Fibroblast of upper back skin (primary cell): ENCODE data around the gene FBXO34.
A peak's percentile ranks its signal among the peaks of the same experiment; 100 is the strongest.
"Not testable (repeated sequence)": the region's sequence is repeated elsewhere in the genome, so short reads cannot be mapped to it uniquely, and the experiment has no call there.

Source experiments
- DNase-seq: peaks from one replicate; pipeline ENCODE4 v3.0.0-alpha.2; 2013

The FBXO34 gene

DNA sequence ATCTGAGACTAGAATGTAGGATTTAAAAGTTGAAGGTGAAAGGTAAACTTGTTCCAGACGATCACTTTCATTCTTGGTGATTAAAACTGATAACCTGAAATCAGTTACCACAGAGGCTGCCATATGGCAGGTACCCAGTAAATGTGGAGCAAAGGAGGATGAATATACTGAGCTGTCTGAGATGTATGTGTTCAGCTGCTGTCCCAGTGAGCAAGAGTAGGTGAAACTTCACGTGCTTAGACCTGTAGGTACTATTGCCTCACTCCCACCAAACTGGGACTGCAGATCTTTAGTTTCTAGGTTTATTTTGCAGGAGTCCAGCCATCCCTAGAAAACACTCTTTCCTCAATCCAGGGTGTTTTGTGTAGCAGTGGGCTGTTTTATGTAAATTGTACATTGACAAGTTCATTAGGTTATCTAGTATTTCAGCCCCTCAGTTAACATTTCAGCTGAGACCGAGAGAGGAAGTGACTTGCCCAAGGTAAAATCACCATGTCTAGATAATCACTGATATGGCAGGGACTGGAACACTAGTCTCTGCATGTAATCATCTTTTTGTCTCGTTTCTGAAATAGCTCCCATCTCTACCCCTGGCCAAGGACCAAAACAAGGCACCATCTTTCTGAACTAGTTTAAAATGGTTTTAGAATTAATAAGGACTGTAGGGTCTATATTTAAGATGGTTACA, 77.7 kb downstream of the FBXO34 start:
- no peak for DNase-seq

DNA sequence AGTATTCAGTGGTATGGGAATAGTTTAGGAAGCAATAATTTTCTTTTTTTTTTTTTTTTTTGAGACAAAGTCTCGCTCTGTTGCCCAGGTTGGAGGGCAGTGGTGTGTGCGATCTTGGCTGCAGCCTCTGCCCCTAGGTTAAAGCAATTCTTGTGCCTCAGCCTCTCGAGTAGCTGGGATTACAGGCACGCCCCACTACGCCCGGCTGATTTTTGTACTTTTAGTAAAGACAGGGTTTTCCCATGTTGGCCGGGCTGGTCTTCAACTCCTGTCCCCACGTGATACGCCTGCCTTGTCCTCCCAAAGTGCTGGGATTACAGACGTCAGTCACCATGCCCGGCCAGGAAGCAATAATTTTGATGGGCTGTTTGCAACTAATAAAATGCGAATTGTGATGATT, 78.3 kb downstream of the FBXO34 start:
- DNase-seq, result no peak

DNA sequence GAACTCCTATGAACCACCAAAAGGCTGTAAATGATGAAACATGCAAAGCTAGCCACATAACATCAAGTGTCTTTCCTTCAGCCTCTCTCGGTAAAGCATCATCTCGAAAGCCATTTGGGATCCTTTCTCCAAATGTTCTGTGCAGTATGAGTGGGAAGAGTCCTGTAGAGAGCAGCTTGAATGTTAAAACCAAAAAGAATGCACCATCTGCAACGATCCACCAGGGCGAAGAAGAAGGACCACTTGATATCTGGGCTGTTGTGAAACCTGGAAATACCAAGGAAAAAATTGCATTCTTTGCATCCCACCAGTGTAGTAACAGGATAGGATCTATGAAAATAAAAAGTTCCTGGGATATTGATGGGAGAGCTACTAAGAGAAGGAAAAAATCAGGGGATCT, 79.2 kb downstream of the FBXO34 start:
- no peak for DNase-seq

DNA sequence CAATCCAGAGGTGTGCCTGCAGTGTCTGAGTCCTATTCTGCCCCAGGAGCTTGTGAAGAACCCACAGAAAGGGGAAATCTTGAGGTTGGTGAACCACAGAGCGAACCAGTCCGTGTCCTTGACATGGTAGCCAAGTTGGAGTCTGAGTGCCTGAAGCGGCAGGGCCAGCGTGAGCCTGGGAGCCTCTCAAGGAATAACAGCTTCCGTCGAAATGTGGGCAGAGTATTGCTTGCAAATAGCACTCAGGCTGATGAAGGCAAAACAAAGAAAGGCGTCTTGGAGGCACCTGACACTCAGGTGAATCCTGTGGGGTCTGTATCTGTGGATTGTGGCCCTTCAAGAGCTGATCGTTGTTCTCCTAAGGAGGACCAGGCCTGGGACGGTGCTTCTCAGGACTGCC, 79.9 kb downstream of the FBXO34 start:
- DNase-seq, result no peak

DNA sequence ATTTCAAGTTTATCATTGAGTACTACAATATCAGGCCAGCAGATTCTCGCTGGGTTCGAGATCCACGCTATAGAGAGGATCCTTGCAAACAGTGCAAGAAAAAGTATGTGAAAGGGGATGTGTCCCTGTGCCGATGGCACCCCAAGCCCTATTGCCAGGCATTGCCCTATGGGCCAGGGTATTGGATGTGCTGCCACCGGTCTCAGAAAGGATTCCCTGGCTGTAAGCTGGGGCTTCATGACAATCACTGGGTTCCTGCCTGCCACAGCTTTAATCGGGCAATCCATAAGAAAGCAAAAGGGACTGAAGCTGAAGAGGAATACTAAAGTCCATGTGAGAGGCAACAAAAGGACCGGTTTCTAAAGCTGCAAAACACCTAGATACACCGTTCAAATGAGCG, 81.0 kb downstream of the FBXO34 start:
- no peak for DNase-seq

DNA sequence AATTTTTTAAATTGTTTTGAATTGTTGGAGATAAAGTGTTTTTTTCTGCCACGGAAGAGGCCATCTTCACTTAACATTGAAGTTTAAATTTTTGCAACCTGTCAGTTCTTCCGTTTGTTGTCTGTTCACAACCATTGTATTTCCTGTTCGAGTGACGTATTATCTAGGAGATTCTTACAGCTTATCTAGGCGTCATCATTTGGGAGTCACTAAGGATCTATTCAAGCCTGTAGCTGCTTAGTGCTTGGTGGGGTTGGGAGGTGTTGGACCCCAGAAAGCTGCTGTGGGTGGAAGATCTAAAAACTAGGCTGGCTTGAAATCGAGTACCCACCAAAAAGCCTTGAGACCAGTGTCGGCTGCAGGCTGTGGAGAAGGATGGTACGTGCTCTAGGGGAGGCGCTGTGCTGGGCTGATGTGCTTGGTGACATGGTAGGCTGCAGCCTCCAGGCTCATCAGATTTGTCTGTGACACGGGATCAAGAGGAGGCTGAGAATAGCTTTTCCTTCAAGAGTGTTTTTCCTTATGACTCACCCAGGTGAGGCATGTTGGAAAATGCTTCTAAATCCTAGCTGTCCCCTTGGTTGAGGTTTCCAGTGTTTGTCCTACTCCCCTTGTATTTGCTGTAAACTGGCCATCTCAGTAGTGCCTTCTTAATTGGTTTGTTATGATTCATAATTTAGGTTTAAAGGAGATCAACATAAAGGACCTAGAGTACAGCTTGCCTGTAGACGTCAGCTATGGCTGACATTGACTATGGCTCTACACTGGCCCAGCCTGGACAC, 82.7 kb downstream of the FBXO34 start:
- no peak for DNase-seq

DNA sequence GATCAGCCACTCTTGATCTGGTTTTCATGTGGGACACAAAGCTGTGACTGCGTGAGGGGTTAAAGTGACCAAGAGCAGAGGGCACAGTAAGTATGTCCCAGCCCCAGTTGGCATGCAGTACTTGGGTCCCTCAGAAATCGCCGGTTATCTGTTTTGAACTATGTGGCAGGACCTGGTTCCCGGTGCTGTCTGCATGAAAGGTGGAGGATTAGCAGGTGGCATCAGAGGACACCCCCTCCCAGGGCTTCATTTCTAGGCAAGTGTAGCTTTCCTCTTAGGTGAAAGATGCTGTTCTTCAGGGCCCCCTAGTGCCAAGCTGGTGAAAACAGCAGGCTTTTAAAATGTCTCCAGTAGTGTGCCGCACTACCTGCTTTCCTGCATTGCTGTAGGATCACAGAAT, 83.3 kb downstream of the FBXO34 start:
- DNase-seq, result peak; percentile 45

DNA sequence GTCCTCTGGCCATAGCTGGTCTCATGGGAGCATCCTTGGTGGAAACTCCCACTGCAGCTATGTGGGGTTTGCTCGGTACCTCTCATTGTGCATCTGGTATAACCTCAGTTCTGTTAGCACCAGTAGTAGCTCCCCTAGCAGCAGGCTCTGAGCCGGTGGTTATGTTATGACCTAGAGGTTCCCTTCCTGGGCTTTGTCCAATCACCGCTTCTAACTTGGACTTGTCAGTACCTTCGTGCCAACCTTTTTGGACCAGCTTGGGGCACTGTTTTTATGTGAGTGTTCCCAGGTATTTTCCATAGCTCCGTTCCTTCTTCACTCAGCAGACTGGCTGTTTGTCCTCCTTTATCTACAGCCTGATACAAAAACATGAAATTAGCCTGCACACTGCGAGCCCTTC, 84.7 kb downstream of the FBXO34 start:
- DNase-seq, result no peak

DNA sequence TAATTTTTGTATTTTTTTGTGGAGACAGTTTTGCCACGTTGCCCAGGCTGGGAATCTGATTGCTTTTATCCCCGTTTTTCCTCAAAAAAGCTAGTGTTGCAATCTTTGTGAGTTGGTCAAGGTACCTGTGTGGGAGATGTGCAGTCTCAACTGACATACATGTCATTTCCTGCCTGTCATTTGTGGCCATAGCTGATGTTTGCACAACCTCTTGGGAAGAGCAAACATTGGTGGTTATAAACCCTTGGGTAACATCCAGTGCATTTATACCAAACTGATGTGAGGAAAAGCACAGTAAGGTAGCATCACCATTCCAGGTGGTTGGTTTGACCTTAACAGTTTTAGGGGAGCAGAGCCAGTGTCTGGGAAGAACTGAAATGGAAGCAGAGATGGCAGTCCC, 85.7 kb downstream of the FBXO34 start:
- no peak for DNase-seq

DNA sequence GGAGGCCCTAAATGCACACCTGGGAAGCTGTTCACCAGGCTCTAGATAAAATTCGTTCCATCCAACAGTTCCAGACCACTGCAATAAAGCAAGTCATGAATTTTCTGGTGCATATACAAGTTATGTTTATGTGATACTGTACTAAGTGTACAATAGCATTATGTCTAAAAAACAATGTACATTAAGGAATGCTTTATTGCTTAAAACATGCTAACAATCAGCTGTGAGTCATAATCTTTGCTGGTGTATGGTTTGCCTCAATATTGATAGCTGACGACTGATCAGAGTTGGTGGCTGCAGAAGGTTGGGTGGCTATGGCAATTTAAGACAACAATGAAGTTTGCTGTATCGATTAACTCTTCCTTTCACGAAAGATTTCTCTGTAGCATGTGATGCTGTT, 88.1 kb downstream of the FBXO34 start:
- DNase-seq, result no peak

DNA sequence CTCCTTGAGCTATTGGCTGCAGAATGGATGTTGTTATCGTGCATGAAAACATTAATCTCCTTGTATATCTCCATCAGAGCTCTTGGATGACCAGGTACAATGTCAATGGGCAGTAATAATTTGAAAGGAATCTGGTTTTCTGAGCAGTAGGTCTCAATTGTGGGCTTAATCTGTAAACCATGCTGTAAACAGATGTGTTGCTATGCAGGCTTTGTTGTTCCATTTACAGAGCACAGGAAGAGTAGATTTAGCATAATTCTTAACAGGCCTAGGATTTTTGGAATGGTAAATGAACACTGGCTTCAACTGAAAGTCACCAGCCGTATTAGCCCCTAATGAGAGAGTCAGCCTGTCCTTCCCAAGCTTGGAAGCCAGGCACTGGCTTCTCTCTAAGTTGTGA, 90.0 kb downstream of the FBXO34 start:
- DNase-seq, result no peak

DNA sequence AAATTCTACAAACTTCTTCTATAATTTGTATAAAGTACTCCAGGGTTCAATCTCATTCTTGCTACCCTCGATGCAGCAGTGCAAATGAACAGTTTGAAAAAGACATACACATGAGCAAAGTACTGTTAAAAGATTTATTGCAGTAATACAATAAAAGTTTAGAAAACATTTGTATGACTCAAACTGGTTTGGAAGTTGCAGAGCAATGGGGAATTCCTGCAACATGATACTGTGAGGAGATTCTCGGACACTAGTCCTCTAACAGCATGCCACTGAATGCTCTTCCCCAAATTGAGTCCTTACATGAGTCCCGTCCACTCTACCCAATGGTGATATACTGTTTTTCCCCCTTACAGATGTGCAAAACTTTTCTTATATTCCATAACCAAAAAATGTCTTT, 95.0 kb downstream of the FBXO34 start:
- DNase-seq, result peak; percentile 33

DNA sequence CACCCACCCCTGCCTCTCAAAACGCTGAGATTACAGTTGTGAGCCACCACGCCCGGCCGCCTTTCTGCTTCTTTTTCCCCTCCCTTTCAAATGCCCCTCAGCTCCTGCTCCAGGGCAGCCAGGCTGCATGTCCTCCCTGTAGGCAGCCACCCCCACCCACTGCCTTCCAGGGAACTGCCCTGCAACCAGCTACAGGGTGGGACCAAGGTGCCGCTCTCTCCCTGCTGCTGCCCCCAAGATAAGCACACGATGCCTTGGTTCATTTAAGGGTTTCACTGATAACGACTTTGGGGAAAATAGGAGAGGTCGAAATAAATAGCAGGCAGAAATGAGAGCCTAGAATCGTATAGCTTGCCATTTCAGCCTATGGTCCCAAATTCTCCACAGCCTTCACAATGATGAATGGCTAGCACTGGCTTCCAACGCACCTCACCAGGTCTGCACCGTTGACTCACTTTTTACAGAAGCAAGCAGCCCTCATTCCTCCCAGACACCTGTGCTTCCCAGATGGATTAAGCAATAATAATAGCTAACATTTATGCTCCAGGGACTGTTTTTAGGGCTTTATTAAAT, 99.7 kb downstream of the FBXO34 start:
- no peak for DNase-seq

DNA sequence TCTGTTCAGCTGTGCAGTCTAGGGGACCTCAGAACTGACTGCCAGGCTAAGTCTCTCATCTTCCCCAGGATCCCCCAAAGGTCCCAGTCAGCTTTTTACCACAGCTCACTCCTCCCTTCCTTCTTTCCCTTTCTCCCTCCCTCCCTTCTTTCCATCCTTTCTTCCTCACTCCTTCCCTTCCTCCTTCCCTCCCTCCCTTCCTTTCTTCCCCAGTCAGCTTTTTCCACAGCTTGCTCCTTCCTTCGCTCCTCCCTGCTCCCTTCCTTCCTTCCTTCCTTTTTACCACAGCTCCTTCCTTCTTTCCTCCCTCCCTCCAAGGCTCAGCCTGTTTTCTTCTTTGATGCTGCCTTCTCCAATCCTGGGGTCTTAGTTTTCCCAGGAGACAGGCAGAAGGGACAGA, 101.2 kb downstream of the FBXO34 start:
- DNase-seq, result no peak

DNA sequence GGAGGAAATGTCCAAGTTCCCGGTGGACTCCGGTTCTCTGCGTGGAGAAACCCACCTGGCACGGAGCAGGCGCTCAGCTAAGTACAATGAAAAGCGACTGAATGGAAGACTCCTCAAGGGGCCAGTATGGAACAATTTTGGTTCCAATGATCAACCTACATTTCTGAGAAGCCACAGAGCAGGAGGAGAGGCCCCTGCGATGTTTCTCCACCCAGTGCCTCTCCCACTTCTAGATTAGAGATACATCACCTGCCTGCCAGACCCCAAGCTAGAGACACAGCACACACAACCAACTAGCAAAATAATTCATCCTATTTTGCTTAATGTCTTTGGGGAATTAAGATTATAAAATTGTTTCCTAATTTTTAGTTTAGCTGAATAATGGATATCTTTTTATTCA, 101.6 kb downstream of the FBXO34 start:
- no peak for DNase-seq

DNA sequence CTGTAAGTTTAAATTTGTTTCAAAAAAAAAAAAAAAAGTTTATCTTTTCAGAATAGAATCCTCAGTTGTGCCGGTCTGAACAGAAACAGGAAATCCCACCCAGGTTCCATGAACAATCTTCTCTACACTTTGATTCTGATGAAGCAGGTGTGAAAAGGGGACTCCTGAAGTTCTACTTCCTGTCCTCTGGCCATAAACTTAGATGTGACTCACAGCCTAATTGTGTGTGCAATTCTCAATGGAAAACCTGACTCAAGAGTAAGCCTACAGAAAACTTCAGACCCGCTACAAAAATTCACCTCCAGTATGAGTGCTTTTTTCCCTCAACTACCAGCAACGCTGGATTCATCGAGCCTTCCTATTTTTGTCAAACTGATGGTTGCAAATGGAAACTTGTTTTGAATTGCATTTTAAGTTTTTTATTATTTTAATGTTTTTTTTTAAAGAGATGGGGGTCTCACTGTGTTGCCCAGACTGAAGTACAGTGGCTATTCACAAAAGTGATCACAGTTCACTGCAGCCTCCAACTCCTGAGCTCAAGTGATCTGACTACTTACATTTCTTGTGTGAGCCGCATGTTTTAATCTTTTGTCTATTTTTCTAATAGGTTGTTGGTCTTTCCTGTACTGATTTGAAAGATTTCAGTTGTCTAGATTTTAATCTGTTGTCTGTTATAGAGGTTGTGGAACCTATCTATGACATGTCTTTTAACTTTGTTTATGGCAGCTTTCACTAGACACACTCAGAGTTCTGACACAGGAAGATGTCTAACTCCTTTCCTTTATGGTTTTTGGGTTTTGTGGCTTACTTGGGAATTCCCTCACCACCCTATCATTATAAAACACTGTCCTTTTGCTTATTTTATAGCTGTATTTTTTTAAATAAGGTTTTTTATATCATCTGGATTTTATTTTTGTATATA, 102.8 kb downstream of the FBXO34 start:
- peak; percentile 35 for DNase-seq

DNA sequence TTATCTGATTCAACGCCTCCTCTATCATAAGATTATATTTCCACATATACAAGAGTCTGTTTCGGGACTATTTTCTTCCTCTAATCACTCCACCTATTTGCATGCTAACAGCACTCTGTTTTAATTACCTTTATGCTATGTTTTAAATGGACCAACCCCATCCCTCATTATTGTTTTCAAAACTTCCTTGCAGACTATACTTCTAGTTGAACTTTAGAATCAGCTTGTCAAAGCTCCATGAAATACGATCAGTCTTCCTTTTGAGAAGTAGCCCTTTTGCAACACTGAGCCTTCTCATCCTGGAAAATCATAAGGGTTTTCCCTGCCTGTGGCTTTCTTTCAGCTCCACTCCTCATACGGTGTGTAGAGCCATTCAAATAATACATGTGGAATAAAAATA, 103.5 kb downstream of the FBXO34 start:
- DNase-seq, result no peak

DNA sequence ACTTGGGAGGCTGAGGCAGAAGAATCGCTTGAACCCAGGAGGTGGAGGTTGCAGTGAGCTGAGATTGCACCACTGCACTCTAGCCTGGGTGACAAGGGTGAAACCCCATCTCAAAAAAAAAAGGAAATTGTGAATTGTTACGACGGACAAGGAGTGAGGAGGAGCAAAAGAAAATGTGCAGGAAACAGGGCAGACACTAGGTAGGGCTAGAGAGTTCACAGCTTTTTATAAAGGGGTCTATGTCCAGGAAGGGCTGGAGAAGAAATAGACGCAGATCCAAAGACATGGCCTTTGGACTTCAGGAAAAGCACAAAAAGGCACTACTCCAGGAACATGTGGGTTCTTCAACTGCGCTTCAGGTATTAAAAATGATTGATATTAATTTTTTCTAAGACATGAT, 106.0 kb downstream of the FBXO34 start:
- no peak for DNase-seq

DNA sequence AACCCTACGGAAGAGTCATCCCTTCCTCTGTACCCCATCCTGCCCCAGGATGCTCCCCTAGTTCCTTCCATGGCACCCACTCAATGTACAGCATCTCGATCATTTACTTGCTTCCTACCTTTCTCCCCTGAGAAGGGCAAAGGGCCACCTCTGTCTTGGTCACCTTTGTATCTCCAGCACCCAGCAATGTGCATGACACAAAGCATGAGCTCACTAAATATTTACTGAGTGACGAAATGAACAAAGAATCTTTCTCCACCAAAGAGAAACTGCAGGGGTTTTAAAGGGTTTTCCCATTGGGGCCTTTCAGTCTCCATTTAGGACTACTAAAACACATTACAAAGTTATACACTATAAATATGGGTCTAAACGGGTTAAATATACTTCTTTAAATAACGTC, 109.8 kb downstream of the FBXO34 start:
- no peak for DNase-seq

DNA sequence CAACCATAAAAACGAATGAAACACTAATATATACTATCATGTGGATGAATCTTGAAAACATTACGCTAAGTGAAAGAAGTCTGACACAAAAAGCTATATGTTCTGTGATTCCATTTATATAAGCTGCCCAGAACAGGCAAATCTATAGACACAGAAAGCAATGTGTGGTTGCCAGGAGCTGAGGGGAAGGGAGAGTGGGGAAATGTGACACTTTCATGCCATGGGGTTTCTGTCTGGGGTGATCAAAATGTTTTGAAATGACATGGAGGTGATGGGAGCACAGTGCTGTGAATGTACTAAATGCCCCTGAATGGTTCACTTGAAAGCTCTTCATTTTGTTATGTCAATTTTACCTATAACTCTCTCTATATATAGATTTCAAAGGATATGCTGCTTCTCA, 110.3 kb downstream of the FBXO34 start:
- DNase-seq, result no peak

DNA sequence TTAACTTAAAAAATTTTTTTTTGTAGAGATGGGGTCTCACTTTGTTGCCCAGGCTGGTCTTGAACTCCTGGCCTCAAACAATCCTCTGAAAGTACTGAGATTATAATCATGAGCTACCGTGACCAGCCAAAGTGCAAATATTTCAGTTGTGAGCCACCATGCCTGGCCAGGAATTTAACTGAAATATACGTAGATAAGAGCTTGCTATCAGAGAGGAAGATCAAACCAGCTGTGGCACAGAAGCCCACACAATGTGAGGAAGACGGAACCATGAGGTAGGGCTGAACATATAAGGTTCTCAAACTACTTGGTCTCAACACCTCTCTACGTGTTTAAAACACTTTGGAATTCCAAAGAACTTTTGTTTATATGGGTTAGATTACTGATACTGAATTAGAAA, 111.3 kb downstream of the FBXO34 start:
- DNase-seq, result no peak

DNA sequence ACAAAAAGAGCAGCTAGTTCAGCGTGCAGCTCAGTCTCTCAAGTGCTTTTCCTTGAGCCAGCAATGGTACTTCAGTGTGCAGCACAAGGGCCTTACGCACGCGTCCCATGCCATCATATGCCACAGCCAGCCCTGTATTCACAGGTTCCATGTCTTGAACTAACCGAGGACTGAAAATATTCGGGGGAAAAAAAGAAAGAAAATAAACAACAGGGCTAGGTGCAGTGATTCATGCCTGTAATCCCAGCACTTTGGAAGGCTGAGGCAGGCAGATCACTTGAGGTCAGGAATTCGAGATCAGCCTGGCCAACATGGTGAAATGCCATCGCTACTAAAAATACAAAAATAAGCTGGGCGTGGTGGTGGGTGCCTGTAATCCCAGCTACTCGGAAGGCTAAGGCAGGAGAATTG, 111.8 kb downstream of the FBXO34 start:
- DNase-seq, result not testable (repeated sequence)

DNA sequence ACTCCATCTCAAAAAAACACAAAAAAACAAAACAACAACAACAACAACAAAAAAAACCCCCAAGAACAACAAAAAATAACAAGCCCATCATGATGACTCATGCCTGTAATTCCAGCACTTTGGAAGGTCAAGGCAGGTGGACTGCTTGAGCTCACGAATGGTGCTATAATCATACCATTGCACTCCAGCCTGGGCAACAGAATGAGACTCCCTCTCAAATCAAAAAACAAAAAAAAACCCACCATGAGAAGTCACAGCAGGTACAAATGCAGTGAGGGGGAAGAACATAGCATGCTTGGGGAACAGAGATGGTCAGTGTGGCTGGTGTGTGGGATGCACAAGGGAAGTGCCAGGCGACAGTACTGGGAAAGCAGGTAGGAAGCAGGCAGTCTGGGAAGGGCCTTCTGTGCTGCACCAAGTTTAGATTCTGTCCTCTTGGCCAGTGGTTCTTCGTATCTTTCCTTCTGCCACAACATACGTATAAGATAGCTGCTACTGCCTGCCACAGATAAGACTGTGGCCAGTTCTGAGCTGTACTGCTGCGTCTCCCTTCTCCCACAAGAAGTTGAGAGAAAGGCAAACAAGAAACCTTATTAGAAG, 112.4 kb downstream of the FBXO34 start:
- no peak for DNase-seq
